Stimulated activated CD4-positive, alpha-beta T cell treated with anti-CD3 and anti-CD28 coated beads, Interleukin-2, amount 100 ng/mL, for 4 hours (primary cell): Measurements from ENCODE around the gene MINDY4.

Source experiments
- DNase-seq: peaks from one replicate; pipeline ENCODE4 v3.0.0-alpha.2; 2020; ENCODE audit warnings: low read depth

MINDY4 gene

DNA sequence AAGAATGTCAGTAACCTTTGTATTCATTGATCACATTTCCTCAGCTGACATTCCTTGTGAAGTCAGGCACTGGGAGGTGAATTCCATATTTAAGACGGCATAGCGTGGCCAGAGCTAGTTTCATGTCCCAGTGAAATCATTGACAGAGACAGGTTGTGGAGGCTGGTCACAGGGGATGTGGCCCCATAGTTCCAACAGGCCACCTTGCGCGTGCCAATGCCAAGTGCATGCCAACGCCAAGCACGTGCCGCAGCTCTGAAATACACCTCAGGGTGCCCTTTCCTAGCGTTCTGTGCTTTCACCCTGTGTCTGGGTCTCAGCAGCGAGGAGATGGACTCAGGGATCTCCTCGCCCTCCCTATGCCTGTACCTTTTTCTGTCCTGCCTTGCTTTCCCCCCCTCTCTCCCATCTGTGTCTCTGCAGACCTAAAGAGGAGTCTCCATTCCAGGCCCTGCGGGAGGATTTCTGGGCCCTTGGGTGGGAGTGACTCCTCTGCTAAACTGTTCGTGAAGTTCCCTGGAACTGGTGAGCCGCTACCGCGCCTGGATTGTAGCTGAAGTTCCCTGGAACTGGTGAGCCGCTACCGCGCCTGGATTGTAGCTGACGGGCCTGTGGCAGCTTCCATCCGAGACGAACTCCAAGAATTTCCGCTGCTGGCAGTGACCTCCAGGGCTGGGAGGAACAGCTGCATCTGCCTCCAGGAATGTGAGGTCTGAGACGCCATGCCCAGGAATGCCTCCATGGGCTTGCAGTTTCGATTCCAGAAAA, 160.1 kb downstream of the MINDY4 start:
- no peak for DNase-seq

DNA sequence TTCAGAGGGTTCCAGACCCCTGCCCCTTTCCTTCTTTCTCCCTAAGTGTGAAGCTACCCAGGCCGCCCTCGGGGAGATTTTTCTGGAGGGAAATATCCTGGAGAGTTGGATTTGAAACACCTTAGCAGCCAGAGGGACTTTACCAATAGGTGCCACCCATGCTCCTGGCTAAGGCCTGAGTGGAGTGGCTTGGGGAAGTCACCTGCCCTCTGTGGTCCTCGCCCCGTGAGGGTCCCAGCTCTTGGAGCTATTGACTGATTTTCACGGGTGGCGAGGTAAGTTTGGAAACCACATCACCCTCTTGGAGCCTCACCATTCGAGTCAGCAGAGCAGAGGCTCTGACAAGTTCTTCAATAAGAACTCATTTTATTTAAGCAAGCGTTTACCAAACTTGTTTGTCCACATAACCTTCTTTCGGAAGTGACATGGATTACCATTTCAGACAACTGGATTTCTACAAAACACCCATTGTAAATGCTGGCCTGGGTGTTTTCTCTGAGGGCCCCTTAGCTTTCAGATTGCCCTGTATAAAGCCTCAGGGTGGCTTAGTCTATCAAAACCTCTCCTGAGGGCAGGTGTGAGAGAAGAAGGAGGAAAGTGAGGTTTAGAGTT, 160.8 kb downstream of the MINDY4 start:
- DNase-seq, result no peak

DNA sequence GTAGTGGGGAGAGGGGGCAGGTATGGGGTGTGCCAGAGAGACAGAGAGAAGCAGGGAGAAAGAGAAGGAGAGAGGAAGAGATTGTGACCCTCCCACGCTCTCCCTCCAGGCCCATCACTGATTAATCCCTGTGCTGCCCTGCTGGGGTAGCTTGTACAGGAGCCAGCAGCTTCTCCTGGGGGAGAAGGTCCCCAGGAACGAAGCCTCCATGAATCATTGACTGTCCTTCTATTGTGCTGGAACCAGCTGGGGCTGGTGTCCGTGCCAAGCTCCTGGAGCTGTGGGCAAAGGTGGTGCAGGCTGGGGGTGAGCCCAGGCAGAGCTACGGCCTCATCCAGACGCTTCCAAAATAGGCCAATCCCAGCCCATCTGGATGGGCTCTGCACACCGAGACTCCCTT, 161.3 kb downstream of the MINDY4 start:
- no peak for DNase-seq

DNA sequence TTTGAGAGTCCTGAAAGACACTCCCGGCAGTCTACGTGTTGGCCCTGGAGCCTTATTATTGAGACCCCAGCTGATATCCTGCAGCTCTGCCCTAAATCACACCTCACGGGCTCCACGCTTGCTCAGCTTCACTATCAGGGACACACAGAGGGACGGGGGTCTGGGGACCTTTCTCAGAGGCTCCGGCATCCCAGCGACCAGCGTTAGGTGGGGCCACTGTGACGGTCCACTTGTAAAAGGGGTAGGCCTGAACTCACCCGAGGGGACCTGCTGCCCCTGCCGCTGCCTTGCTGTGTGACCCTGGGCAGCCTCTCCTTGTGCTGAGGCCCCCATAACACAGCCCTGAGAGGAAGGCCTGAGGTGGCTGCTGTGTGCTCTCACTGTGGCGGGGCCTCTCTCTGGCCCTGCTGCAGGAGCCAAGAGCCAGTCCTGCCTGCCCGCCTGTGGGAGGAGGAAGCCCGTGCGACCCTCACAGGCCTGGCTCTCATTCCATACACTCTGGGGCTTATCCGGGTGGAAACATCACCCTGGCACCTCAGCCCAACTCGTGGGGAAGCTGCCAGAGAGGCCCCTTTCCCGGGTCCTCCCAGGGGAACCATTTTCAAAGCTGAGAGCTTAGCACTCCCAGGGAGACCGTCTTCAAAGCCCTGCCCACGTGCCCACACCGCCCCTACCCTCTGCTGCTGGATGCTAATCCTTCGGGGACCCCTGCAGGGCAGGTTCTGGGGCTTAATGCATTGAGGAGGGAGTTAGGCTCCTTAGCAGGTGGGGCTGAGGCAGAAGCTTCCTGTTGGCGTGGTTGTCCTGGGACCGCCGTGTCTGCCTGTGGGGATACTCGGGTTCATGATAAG, 162.1 kb downstream of the MINDY4 start:
- no peak for DNase-seq

DNA sequence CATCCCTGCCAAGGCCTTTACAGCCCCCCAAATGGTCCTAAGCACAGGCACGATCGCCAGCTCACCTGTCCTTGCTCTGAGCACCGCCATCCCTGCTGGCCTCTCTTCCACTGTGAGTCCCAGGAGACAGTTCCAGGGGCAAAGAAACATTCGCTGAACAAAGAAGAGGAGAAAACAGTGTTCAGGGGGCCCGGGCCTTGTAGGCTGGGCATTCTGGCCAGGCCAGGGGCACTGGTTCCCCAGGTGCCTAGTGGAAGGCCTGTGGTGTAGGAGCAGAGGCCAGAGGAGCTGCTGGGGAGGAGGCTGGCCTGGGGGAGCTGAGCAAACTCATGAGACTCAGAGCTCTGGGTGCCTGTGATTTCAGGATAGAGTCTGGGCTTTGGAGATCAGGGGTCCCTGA, 163.0 kb downstream of the MINDY4 start:
- no peak for DNase-seq

DNA sequence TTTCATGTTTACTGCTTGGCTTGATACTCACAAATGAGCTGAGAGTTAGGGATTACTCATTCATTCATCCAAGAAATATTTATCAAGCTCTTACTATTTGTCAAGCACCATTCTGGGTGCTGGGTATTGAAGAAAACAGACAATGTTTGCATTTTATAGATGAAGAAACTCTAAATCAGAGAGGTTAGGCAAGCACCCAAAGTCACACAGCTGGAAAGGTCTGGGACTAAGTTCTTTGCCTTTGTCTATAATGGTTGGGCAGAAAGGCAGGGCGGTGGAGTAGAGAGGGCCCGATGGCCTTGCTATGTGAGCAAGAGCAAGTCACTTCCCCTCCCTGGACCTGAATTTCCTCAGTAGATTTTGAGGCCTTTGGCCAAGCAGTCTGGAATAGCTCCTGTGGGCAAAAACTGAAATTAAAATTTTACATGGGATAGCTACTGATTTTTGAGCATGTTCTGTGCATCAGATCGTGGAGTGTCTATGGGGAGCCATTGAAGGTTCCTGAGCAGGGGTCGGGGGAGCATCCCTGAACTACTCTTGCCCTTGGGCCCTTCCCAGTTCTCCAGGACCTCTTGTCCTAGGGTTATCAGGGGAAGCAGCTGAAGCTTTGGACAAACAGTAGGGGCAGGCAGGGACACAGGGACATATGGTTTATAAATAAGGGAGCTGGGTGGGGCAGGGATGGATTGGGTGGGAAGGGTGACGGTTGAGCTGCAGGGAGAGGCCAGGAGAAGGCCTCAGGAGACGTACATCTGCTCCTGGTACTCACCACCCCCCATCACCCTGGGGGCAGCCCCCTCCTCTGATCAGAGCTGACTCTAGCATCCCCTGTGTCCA, 163.7 kb downstream of the MINDY4 start:
- no peak for DNase-seq

DNA sequence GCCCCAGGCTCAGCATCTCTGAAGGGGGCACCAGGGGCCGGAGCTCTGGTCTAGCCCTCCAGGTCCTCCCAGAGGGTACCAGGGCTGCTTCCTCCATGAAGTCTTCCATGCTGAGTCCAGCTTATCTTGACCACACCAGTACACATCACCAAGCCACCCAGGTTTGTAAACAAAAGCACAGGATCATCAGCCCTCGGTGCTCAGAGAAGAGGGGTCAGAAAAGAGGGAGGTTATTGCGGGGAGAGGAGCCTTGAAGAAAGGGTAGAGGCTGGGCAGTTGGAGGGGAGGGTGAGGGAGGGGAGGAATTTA, 164.3 kb downstream of the MINDY4 start:
- DNase-seq, result no peak

DNA sequence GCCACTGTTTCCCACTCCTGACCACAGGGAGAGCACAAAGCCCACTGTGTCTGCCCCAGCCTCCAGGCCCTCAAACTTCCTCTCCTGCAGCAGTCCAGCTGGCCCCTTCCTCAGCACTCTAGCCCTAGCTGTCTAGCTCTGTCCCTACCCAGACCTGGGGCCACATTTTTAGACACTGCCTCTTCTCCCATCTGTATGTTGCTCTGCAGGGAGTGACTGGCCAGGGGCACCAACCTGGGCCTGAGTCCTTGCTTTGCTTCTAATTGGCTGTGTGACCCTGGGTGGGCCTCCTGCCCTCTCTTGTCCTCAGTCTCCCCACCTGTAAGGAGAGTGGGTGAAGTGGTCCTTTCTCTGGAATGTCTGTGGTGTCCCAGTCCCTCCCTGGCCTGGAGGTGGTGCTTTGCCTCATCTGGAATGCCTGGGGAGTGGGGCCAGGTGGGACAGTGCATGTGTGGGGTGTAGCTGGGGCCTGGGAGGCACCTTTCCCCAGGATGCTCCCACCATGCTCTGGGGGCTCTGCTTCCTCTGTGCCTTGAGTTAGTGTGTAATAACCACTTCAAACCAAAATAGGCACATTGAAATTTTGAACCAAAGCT, 165.5 kb downstream of the MINDY4 start:
- DNase-seq, result no peak

DNA sequence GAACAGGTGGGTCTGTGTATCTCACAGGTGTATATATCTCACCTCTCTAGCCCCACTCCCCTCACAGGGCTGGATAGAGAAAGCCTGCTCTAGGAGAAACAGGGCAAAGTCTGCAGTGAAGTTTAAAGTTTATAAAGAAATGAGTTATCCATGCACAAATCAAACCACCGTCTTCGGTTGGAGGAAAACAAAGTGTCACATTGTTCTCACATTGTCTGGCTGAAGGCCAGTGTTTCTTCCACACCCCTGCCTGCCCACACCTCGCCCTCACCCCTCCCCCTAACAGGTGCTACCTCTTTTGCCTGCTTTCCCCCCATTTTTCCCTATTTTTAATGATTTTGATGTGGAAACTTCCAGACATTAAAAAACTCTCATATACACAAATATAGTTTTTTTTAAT, 166.2 kb downstream of the MINDY4 start:
- DNase-seq, result no peak

DNA sequence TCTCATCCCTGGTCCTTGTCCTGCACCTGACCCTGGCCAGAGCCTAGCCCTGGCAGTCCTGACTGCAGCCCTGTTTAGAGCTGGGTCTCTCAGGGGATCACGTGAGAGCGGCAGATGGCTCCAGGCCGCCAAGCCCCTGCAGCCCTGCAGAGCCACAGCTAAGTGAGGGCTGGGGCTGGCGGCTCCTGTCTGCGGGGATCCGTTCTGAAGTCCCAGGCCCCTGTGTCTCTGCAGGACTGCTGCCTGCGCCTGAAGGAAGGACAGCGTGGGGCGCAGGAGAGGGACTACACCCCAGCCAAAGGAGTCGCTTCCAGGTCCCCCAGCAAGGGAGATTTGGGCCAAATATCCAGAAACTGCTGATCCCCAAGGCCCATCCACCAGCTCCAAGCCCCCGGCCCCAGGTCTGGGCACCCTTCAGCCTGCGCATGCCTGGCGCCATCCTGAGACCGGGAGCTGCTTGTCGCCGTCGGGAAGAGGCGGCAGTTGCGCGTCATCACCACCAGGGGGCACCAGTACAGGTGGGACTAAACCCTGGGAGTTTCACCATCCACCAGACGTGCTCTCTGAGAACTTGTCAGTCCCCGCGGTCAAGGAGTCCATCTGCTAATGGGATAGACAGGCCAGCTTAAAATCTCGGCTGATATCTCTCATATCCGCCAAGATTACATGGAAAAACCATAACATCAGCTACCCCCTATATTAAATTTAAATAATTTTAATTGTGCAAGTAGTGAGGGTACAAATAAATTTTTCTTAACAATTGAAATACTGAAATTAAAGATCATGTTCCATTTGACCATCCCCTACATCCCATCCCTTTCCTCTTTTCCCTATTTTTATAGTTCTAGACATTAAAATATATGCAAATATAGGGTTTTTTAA, 167.5 kb downstream of the MINDY4 start:
- DNase-seq, result peak; percentile 27

DNA sequence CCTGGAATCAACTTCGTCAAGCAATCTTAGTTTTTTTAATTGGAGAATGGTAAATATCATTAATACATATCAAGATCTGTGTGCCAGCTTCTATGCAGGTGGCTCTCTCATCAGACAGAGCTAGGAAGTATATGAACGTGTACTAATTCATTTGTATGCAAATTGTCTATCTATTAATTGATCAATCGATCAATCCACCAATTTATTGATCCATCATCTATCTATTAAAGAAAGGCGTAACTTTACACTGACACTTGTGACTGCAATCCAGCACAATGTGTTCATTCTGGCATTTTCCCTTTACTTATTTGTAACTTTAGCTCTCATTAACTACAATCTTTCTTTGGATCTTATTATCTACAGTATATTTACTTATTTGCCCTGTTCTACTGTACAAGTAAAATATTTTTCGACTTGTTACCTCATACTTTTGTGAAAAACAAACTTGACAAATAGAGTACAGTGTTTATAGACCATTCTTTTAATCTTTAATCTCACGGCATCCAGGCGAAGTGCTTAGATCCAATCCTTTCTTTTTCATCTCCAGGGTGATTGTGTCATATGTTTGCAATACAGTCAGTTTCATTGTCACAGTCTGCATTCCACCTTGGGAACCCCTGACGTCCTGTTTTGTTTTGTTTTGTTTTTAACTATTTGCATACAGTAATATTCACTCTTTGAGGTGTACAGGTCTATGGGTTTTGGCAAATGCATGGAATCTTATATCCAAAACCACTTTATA, 170.5 kb downstream of the MINDY4 start:
- DNase-seq, result no peak
